GM21390 (cell line): ENCODE results near the gene RNF115.
A peak's percentile ranks its signal among the peaks of the same experiment; 100 is the strongest.
"Not testable (repeated sequence)": the region's sequence is repeated elsewhere in the genome, so short reads cannot be mapped to it uniquely, and the experiment has no call there.

Source experiments
- ATAC-seq: cut with Tn5 transposase; IDR thresholded peaks from one replicate; pipeline ENCODE4 v1.9.1; 2021; ENCODE audit not compliant: unreplicated experiment

The RNF115 gene

GRCh38 chr1:145747398-145748247, 76.3 kb downstream of the RNF115 start:
- no peak for ATAC-seq

- ATAC-seq: no peak
Measured at GRCh38 chr1:145740269-145740668, 83.6 kb downstream of the RNF115 start.

GRCh38 chr1:145736191-145736590, 87.7 kb downstream of the RNF115 start:
- ATAC-seq: no peak

GRCh38 chr1:145730900-145731299, 93.0 kb downstream of the RNF115 start:
- ATAC-seq: no peak

GRCh38 chr1:145730467-145730866, 93.4 kb downstream of the RNF115 start:
- no peak for ATAC-seq

- no peak for ATAC-seq
Measured at GRCh38 chr1:145729666-145730436, 94.0 kb downstream of the RNF115 start.

GRCh38 chr1:145729196-145729595, 94.7 kb downstream of the RNF115 start:
- no peak for ATAC-seq

GRCh38 chr1:145726193-145726592, 97.7 kb downstream of the RNF115 start:
- ATAC-seq: not testable (repeated sequence)

GRCh38 chr1:145720878-145721671, 102.8 kb downstream of the RNF115 start:
- peak; percentile 61 for ATAC-seq

GRCh38 chr1:145720556-145720877, 103.4 kb downstream of the RNF115 start:
- no peak for ATAC-seq

- no peak for ATAC-seq
Measured at GRCh38 chr1:145719230-145720079, 104.4 kb downstream of the RNF115 start, which contains the start of gene CD160. TSS of gene CD160 (plus strand) at chr1:145719499. CDS start at chr1:145728328, 8,829 bp downstream.

- ATAC-seq: not testable (repeated sequence)
Measured at GRCh38 chr1:145718465-145718864, 105.4 kb downstream of the RNF115 start.

- ATAC-seq: no peak
Measured at GRCh38 chr1:145717833-145718232, 106.1 kb downstream of the RNF115 start.

- no peak for ATAC-seq
Measured at GRCh38 chr1:145716641-145717345, 107.1 kb downstream of the RNF115 start.

- no peak for ATAC-seq
Measured at GRCh38 chr1:145714524-145715111, 109.3 kb downstream of the RNF115 start.

GRCh38 chr1:145711213-145711651, 112.7 kb downstream of the RNF115 start:
- ATAC-seq: no peak

- ATAC-seq: no peak
Measured at GRCh38 chr1:145710291-145711027, 113.4 kb downstream of the RNF115 start.

- ATAC-seq: no peak
Measured at GRCh38 chr1:145708063-145708462, 115.8 kb downstream of the RNF115 start.
